Nephron progenitor cell (in vitro differentiated cells): ENCODE measurements around the gene DUOX1.
A peak's percentile ranks its signal among the peaks of the same experiment; 100 is the strongest.

Source experiments
- DNase-seq: peaks from one replicate; pipeline ENCODE4 v3.0.0; 2021
- H3K27ac Mint-ChIP-seq: 2 replicates; pipeline ENCODE4 v1.8.0; 2021; ENCODE audit warnings: mild to moderate bottlenecking, moderate library complexity, mixed read lengths
- H3K27me3 Mint-ChIP-seq: 2 replicates; pipeline ENCODE4 v1.8.0; 2021; ENCODE audit warnings: mild to moderate bottlenecking, low read depth, mixed read lengths; ENCODE audit not compliant: poor library complexity
- H3K36me3 Mint-ChIP-seq: 2 replicates; pipeline ENCODE4 v1.8.0; 2021; ENCODE audit warnings: low read depth, mixed read lengths
- H3K4me1 Mint-ChIP-seq: 2 replicates; pipeline ENCODE4 v1.8.0; 2021; ENCODE audit warnings: mixed read lengths
- H3K4me3 Mint-ChIP-seq: 2 replicates; pipeline ENCODE4 v1.8.0; 2021; ENCODE audit warnings: mild to moderate bottlenecking, moderate library complexity, mixed read lengths
- H3K9me3 Mint-ChIP-seq: 2 replicates; pipeline ENCODE4 v1.8.0; 2021; ENCODE audit warnings: mild to moderate bottlenecking, moderate library complexity, mixed read lengths
- CTCF ChIP-seq: fragments of 200-600 bp; sonication (generic); IDR thresholded peaks from 2 replicates; pipeline ENCODE4 v1.5.0; 2021; ENCODE audit warnings: antibody characterized with exemption

Gene DUOX1

GRCh38 chr15:45116482-45117307 is 13.1 kb upstream of the DUOX1 start:
- no peak for DNase-seq
- no peak overlapping the region for H3K4me3 Mint-ChIP-seq
- H3K27ac Mint-ChIP-seq: no peak overlapping the region
- H3K9me3 Mint-ChIP-seq: no peaks in the 10 kb centered on the region
- no peak for TF ChIP-seq CTCF
- H3K27me3 Mint-ChIP-seq: peaks cover 95% of the 10 kb centered on the region
- H3K4me1 Mint-ChIP-seq: peaks cover 31% of the 10 kb centered on the region
- H3K36me3 Mint-ChIP-seq: no peaks in the 10 kb centered on the region

- no peaks in the 10 kb centered on the region for H3K36me3 Mint-ChIP-seq
- H3K27ac Mint-ChIP-seq: no peak overlapping the region
- no peak for DNase-seq
- no peaks in the 10 kb centered on the region for H3K9me3 Mint-ChIP-seq
- TF ChIP-seq CTCF: no peak
- peak overlapping the region; percentile 72 for H3K4me3 Mint-ChIP-seq
- H3K4me1 Mint-ChIP-seq: peaks cover 31% of the 10 kb centered on the region
- peaks cover 95% of the 10 kb centered on the region for H3K27me3 Mint-ChIP-seq
Measured at GRCh38 chr15:45117308-45118130, 12.3 kb upstream of the DUOX1 start.

- peak; percentile 99 for TF ChIP-seq CTCF
- Mint-ChIP-seq H3K27ac (no peak overlapping the region), H3K9me3 (no peaks in the 10 kb centered on the region), H3K4me3 (peak overlapping the region; percentile 72), H3K27me3 (peaks cover 95% of the 10 kb centered on the region), H3K36me3 (no peaks in the 10 kb centered on the region), H3K4me1 (peaks cover 28% of the 10 kb centered on the region)
- DNase-seq: peak; percentile 91
Measured at GRCh38 chr15:45118131-45118588, 11.6 kb upstream of the DUOX1 start.

- peaks cover 95% of the 10 kb centered on the region for H3K27me3 Mint-ChIP-seq
Measured at GRCh38 chr15:45118996-45119395, 10.8 kb upstream of the DUOX1 start.

More at GRCh38 chr15:45118996-45119395, 10.8 kb upstream of the DUOX1 start:
- no peaks in the 10 kb centered on the region for H3K9me3 Mint-ChIP-seq
- peaks cover 19% of the 10 kb centered on the region for H3K4me1 Mint-ChIP-seq
- DNase-seq: no peak
- no peak for TF ChIP-seq CTCF
- no peak overlapping the region for H3K27ac Mint-ChIP-seq
- no peaks in the 10 kb centered on the region for H3K36me3 Mint-ChIP-seq
- H3K4me3 Mint-ChIP-seq: no peak overlapping the region
